WTC11 (cell line): Measurements from ENCODE around the gene MAP1LC3B. TPM values are rescaled to one million over a fixed set of nuclear protein-coding genes. Genes with fewer than 3 reads are reported as not detected.

ENCODE experiments used
- ATAC-seq: fragments of 200-7000 bp; cut with Tn5 transposase; 2 replicates; pipeline ENCODE4 v1.10.0; 2021; ENCODE audit warnings: mild to moderate bottlenecking, moderate library complexity
- CTCF ChIA-PET: fragments of 300-600 bp; sonication (Branson Sonifier 250); formaldehyde crosslinking; loops from one replicate; lab custom pipeline; 2021; ENCODE audit warnings: antibody characterized with exemption; lab: Charles Lee
- POLR2A ChIA-PET: fragments of 350-600 bp; sonication (Branson Sonifier 250); formaldehyde crosslinking; loops from one replicate; lab custom pipeline; 2021; ENCODE audit warnings: antibody characterized with exemption; lab: Charles Lee
- DNase-seq: peaks from one replicate; pipeline ENCODE4 v3.0.0; 2021; ENCODE audit warnings: low spot score
- H3K27ac Mint-ChIP-seq: 2 replicates; pipeline ENCODE4 v1.8.0; 2021; ENCODE audit warnings: mixed read lengths
- H3K27me3 Mint-ChIP-seq: 2 replicates; pipeline ENCODE4 v1.8.0; 2021; ENCODE audit warnings: low read depth, mild to moderate bottlenecking, moderate library complexity, mixed read lengths
- H3K36me3 Mint-ChIP-seq: 2 replicates; pipeline ENCODE4 v1.8.0; 2021; ENCODE audit warnings: mixed read lengths
- H3K4me1 Mint-ChIP-seq: 2 replicates; pipeline ENCODE4 v1.8.0; 2022; ENCODE audit warnings: mixed read lengths
- H3K4me3 Mint-ChIP-seq: 2 replicates; pipeline ENCODE4 v1.8.0; 2021; ENCODE audit warnings: mild to moderate bottlenecking, moderate library complexity, mixed read lengths
- H3K9me3 Mint-ChIP-seq: 2 replicates; pipeline ENCODE4 v1.8.0; 2021; ENCODE audit warnings: mixed read lengths
- ATF3 ChIP-seq: sonication (generic); formaldehyde crosslinking; conservative IDR thresholded peaks from 2 replicates; pipeline ENCODE4 v1.8.1; 2022; ENCODE audit warnings: mild to moderate bottlenecking, missing genetic modification reagents
- CREB1 ChIP-seq: sonication (generic); formaldehyde crosslinking; IDR thresholded peaks from 2 replicates; pipeline ENCODE4 v1.8.0; 2023; ENCODE audit warnings: mild to moderate bottlenecking, missing genetic modification reagents
- ESRRA ChIP-seq: sonication (generic); formaldehyde crosslinking; IDR thresholded peaks from 2 replicates; pipeline ENCODE4 v1.8.1; 2022; ENCODE audit warnings: mild to moderate bottlenecking, missing genetic modification reagents, borderline replicate concordance
- FOXP4 ChIP-seq: sonication (generic); formaldehyde crosslinking; IDR thresholded peaks from 2 replicates; pipeline ENCODE4 v1.8.0; 2022; ENCODE audit warnings: mild to moderate bottlenecking, missing genetic modification reagents
- IRF1 ChIP-seq: sonication (generic); formaldehyde crosslinking; IDR thresholded peaks from 2 replicates; pipeline ENCODE4 v1.8.0; 2023; ENCODE audit warnings: missing genetic modification reagents
- MLX ChIP-seq: sonication (generic); formaldehyde crosslinking; IDR thresholded peaks from 2 replicates; pipeline ENCODE4 v1.8.1; 2023; ENCODE audit warnings: mild to moderate bottlenecking, missing genetic modification reagents, moderate library complexity
- NR3C1 ChIP-seq: sonication (generic); formaldehyde crosslinking; conservative IDR thresholded peaks from 2 replicates; pipeline ENCODE4 v1.8.1; 2023; ENCODE audit warnings: low read depth, mild to moderate bottlenecking, missing genetic modification reagents
- RELA ChIP-seq: sonication (generic); formaldehyde crosslinking; IDR thresholded peaks from 2 replicates; pipeline ENCODE4 v1.8.1; 2022; ENCODE audit warnings: missing genetic modification reagents, mild to moderate bottlenecking, borderline replicate concordance
- TEAD4 ChIP-seq: sonication (generic); formaldehyde crosslinking; IDR thresholded peaks from 2 replicates; pipeline ENCODE4 v1.8.0; 2022; ENCODE audit warnings: mild to moderate bottlenecking, missing genetic modification reagents
- USF1 ChIP-seq: sonication (generic); formaldehyde crosslinking; IDR thresholded peaks from 2 replicates; pipeline ENCODE4 v1.8.0; 2022; ENCODE audit warnings: mild to moderate bottlenecking, missing genetic modification reagents
- USF2 ChIP-seq: sonication (generic); formaldehyde crosslinking; IDR thresholded peaks from 2 replicates; pipeline ENCODE4 v1.8.1; 2023; ENCODE audit warnings: mild to moderate bottlenecking, missing genetic modification reagents, moderate library complexity
- ZBTB21 ChIP-seq: sonication (generic); formaldehyde crosslinking; IDR thresholded peaks from 2 replicates; pipeline ENCODE4 v1.8.1; 2023; ENCODE audit warnings: mild to moderate bottlenecking, missing genetic modification reagents, borderline replicate concordance
- ZNF138 ChIP-seq: sonication (generic); formaldehyde crosslinking; conservative IDR thresholded peaks from 2 replicates; pipeline ENCODE4 v1.8.1; 2022; ENCODE audit warnings: mild to moderate bottlenecking, moderate library complexity, missing genetic modification reagents
- ZNF232 ChIP-seq: sonication (generic); formaldehyde crosslinking; IDR thresholded peaks from 2 replicates; pipeline ENCODE4 v1.8.0; 2022; ENCODE audit warnings: mild to moderate bottlenecking, missing genetic modification reagents
- ZNF263 ChIP-seq: sonication (generic); formaldehyde crosslinking; IDR thresholded peaks from 2 replicates; pipeline ENCODE4 v1.8.1; 2022; ENCODE audit warnings: low read depth, mild to moderate bottlenecking, moderate library complexity, missing genetic modification reagents
- ZNF281 ChIP-seq: sonication (generic); formaldehyde crosslinking; IDR thresholded peaks from 2 replicates; pipeline ENCODE4 v1.8.0; 2023; ENCODE audit warnings: mild to moderate bottlenecking, missing genetic modification reagents
- ZNF425 ChIP-seq: fragments of 250-450 bp; sonication (Bioruptor Pico); conservative IDR thresholded peaks from 2 replicates; pipeline ENCODE4 v1.9.0; 2021; ENCODE audit warnings: mild to moderate bottlenecking
- ZNF512 ChIP-seq: sonication (generic); formaldehyde crosslinking; IDR thresholded peaks from 2 replicates; pipeline ENCODE4 v1.8.1; 2022; ENCODE audit warnings: missing genetic modification reagents, borderline replicate concordance
- total RNA-seq: library from RNA; stranded (reverse); gene quantifications from 3 replicates; pipeline ENCODE4 v1.2.3, GENCODE V29; 2021

Gene MAP1LC3B
- total RNA-seq, 1 experiment from 2014 or later = 46.9 TPM

GRCh38 chr16:87348616-87349157 is 43.4 kb upstream of the MAP1LC3B start:
- ChIA-PET POLR2A (no interaction called here), CTCF (interaction anchor here (0.6 to 2.0 kb wide), 4 partner anchors 35 to 287 kb away, joined by 3 to 8 read pairs (median 3); partner anchors contain the start of gene FBXO31)
- no peak for TF ChIP-seq ZNF281 (CRISPR knock-in tag)
- Mint-ChIP-seq H3K36me3 (peaks cover 5% of the 10 kb centered on the region), H3K4me1 (peaks cover 13% of the 10 kb centered on the region), H3K27ac (0 out of 2 replicates have a peak overlapping the region, but pooled peaks have one; percentile 47), H3K4me3 (no peak overlapping the region), H3K9me3 (no peaks in the 10 kb centered on the region), H3K27me3 (no peaks in the 10 kb centered on the region)
- DNase-seq (no peak), ATAC-seq (no peak)

- H3K4me3 Mint-ChIP-seq = no peak overlapping the region
- ATAC-seq = no peak
- TF ChIP-seq ZBTB21 (no peak), USF2 (no peak)
These were observed 42.1 kb upstream of the MAP1LC3B start for GRCh38 chr16:87350031-87350430.

GRCh38 chr16:87350681-87351319 is 41.3 kb upstream of the MAP1LC3B start:
- Mint-ChIP-seq H3K27me3 (no peaks in the 10 kb centered on the region), H3K27ac (peak overlapping the region; percentile 53; the same call in 1 of the 2 replicates), H3K36me3 (no peaks in the 10 kb centered on the region; the same call in none of the 2 replicates), H3K4me3 (no peak overlapping the region), H3K9me3 (no peaks in the 10 kb centered on the region), H3K4me1 (peaks cover 2% of the 10 kb centered on the region)
- ChIA-PET POLR2A (no interaction called here), CTCF (no interaction called here)
- DNase-seq (no peak), ATAC-seq (no peak)
- TF ChIP-seq RELA (CRISPR knock-in tag) (no peak), ZNF263 (CRISPR knock-in tag) (no peak), FOXP4 (no peak), TEAD4 (no peak), ZNF425 (CRISPR knock-in tag) (no peak), IRF1 (CRISPR knock-in tag) (no peak), USF1 (no peak), ZNF512 (CRISPR knock-in tag) (no peak), CREB1 (no peak), ZNF232 (no peak), ZNF138 (CRISPR knock-in tag) (no peak), ESRRA (no peak), ATF3 (CRISPR knock-in tag) (no peak), NR3C1 (no peak), MLX (CRISPR knock-in tag) (no peak)

More at GRCh38 chr16:87350031-87350430, 42.1 kb upstream of the MAP1LC3B start:
- Mint-ChIP-seq H3K4me1 (peaks cover 8% of the 10 kb centered on the region), H3K27me3 (no peaks in the 10 kb centered on the region), H3K27ac (no peak overlapping the region), H3K36me3 (peaks cover 5% of the 10 kb centered on the region), H3K9me3 (no peaks in the 10 kb centered on the region)
- POLR2A ChIA-PET = no interaction called here
- CTCF ChIA-PET = no interaction called here
- no peak for DNase-seq
